ENCODE measurements around the gene LBHD2.
A peak's percentile ranks its signal among the peaks of the same experiment; 100 is the strongest.

Gene LBHD2

DNA sequence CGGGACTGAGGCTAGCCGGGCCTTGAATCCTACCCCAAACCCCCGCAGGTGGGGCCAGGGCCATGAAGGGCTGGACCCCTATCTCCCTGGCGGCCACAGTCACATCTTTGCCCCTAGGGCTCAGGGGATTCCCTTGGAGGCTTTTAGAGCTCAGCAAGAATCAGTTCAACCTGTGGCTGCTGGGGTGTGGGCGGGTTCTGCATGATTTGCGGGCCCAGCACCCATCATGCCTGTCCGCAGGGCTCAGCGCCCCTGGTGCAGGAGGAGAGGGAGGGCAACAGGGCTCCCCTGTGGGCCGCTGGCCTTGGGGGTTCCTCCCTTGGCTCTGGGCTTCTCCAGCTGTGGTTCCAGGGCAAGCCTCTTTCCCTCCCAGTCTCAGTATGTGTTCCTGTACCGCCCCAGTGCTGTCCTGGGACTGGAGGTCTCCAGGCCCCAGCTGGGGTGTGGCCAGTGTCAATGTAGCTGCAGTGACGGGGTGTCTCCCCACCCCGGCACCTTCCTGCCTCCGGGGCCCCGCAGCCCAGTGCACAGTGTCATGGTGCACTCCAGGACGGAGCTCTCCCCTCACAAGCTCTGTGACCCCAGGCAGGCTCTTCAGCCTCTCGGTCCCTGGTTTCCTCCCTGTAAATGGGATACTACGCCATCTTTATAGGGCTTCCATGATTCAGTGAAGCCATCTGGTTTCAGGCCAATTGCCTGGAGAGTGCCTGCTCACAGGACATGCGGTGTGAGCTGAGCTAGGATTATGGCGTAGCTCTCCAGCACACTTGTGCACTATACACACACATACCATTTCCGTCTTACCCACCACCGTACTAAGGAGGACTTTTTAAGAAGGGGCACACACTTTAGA, 9.9 kb upstream of the LBHD2 start:
- H3K4me3 ChIP-seq (IDR thresholded peaks at IDR 0.05; ENCODE audit: insufficient read depth, low read depth, low read length): no peak overlapping the region
- H3K4me2 ChIP-seq: no peak overlapping the region

DNA sequence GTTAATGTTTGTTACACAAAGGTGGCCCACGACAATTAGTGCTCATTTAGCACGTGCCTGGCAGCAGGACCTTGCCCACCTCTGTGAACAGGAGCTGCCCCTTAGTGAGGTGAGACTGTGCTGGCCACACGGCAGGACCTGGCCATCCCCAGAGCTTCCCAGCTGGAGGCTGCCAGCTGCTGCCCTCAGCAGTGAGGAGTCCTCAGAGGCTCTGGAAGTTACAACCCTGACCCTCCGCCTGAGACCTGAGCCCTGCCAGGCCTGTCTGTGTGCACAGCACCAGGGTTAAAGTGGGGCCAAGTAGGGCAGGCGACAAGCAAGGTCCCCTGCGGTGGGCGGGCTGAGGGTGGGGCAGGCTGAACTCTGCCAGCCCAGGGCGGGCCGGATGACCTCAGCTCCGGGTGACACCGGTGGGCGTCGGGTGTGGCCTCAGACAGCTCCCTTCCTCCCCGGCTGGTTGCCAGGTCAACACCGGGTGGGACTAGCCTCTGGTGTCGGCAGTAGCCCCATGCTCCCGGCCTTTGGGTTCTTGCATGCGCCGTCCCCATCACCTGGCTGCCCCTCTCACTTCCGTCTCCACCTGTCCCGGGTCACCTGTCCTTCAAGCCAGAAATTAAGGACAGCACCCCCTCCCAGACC, 9.2 kb upstream of the LBHD2 start:
- Histone ChIP-seq H3K27me3 (ENCODE audit: insufficient read depth, low read depth) (no peaks in the 10 kb centered on the region), H2AFZ (ENCODE audit: low read depth) (peak overlapping the region; percentile 67; the same call in 1 of the 2 replicates), H3K9ac (no peak overlapping the region)

More for the DNA sequence above, 9.9 kb upstream of the LBHD2 start:
- no peaks in the 10 kb centered on the region for H3K4me1 ChIP-seq (ENCODE audit: low read depth, poor library complexity, severe bottlenecking)
- no peaks in the 10 kb centered on the region for H3K27me3 ChIP-seq (ENCODE audit: insufficient read depth, low read depth)
- H4K20me1 ChIP-seq (ENCODE audit: insufficient read depth): no peaks in the 10 kb centered on the region
- no peak overlapping the region for H2AFZ ChIP-seq (ENCODE audit: low read depth)
- H3K36me3 ChIP-seq (ENCODE audit: insufficient read depth): no peaks in the 10 kb centered on the region
- TF ChIP-seq, protein P1, sequence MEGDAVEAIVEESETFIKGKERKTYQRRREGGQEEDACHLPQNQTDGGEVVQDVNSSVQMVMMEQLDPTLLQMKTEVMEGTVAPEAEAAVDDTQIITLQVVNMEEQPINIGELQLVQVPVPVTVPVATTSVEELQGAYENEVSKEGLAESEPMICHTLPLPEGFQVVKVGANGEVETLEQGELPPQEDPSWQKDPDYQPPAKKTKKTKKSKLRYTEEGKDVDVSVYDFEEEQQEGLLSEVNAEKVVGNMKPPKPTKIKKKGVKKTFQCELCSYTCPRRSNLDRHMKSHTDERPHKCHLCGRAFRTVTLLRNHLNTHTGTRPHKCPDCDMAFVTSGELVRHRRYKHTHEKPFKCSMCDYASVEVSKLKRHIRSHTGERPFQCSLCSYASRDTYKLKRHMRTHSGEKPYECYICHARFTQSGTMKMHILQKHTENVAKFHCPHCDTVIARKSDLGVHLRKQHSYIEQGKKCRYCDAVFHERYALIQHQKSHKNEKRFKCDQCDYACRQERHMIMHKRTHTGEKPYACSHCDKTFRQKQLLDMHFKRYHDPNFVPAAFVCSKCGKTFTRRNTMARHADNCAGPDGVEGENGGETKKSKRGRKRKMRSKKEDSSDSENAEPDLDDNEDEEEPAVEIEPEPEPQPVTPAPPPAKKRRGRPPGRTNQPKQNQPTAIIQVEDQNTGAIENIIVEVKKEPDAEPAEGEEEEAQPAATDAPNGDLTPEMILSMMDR (conservative IDR thresholded peaks at IDR 0.05; ENCODE audit: low read depth, low read length): no peak
- no peaks in the 10 kb centered on the region for H3K79me2 ChIP-seq (ENCODE audit: insufficient read depth, low read depth)
- no peak overlapping the region for H3K9ac ChIP-seq
- no peak overlapping the region for H3K27ac ChIP-seq

DNA sequence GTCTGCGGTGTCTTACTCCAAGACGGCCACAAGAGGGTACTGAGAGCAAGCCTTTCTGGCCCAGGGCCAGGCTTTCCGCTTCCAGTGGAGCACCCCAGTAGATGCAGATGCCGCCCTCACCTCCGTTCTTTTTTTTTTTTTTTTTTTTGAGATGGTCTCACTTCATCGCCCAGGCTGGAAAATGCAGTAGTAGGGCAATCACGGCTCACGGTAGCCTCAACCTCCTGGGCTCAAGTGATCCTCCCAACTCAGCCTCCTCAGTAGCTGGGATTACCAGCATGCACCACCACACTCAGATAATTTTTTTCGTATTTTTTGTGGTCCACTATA, 5.6 kb upstream of the LBHD2 start:
- Histone ChIP-seq H3K4me2 (no peak overlapping the region), H3K4me3 (IDR thresholded peaks at IDR 0.05; ENCODE audit: insufficient read depth, low read depth, low read length) (no peak overlapping the region), H3K27ac (no peak overlapping the region), H3K27me3 (ENCODE audit: insufficient read depth, low read depth) (no peaks in the 10 kb centered on the region), H3K9ac (no peak overlapping the region), H3K4me1 (ENCODE audit: low read depth, poor library complexity, severe bottlenecking) (no peaks in the 10 kb centered on the region), H2AFZ (ENCODE audit: low read depth) (no peak overlapping the region), H3K79me2 (ENCODE audit: insufficient read depth, low read depth) (no peaks in the 10 kb centered on the region), H4K20me1 (ENCODE audit: insufficient read depth) (no peaks in the 10 kb centered on the region), H3K36me3 (ENCODE audit: insufficient read depth) (no peaks in the 10 kb centered on the region)
- TF ChIP-seq, protein P1 (conservative IDR thresholded peaks at IDR 0.05; ENCODE audit: low read depth, low read length): peak; percentile 58

More for the DNA sequence above, 9.2 kb upstream of the LBHD2 start:
- H3K4me3 ChIP-seq (IDR thresholded peaks at IDR 0.05; ENCODE audit: insufficient read depth, low read depth, low read length): no peak overlapping the region
- H3K36me3 ChIP-seq (ENCODE audit: insufficient read depth): no peaks in the 10 kb centered on the region
- H3K27ac ChIP-seq: no peak overlapping the region
- TF ChIP-seq, protein P1 (conservative IDR thresholded peaks at IDR 0.05; ENCODE audit: low read depth, low read length): no peak
- H3K4me2 ChIP-seq: peak overlapping the region; percentile 45; the same call in 1 of the 2 replicates
- H4K20me1 ChIP-seq (ENCODE audit: insufficient read depth): no peaks in the 10 kb centered on the region
- no peaks in the 10 kb centered on the region for H3K79me2 ChIP-seq (ENCODE audit: insufficient read depth, low read depth)
- H3K4me1 ChIP-seq (ENCODE audit: low read depth, poor library complexity, severe bottlenecking): no peaks in the 10 kb centered on the region

DNA sequence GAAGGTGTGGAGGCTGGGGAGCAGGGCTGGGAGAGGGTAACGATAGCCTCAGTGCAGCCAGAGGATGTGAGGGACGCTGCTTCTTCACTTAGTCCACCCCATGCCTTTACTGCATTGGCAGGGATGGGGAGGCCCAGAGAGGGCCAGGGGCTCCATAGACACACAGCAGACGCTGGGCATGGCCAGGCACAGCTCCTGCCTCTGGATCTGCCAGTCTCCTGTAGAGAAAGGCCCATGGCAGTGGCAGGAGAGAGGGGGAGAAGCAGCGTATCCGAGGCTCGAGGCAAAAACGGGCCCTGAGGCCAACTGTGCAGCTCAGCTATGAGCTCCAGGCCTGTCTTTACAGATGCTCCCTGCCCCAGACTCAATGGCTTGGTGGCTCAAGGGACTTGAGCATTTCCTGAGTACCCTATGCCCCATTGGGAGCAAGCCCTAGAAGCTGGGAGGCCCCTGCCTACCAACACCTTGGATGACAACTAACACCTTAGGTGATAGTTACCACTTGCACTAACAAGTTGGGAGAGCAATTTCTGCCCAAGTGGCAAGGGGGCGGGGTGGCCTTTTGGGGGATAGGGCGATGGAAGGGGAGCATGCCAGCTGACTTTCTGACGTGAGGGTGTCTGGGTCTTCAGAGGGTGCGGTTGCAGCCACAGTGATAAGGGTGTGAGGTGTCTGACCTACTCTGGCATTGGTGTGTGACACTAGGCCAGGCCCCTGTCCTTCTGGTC, 5.0 kb upstream of the LBHD2 start:
- Histone ChIP-seq H3K79me2 (ENCODE audit: insufficient read depth, low read depth) (no peaks in the 10 kb centered on the region), H3K4me2 (no peak overlapping the region), H3K27ac (no peak overlapping the region), H3K9ac (no peak overlapping the region), H4K20me1 (ENCODE audit: insufficient read depth) (no peaks in the 10 kb centered on the region), H2AFZ (ENCODE audit: low read depth) (no peak overlapping the region), H3K4me3 (IDR thresholded peaks at IDR 0.05; ENCODE audit: insufficient read depth, low read depth, low read length) (no peak overlapping the region), H3K36me3 (ENCODE audit: insufficient read depth) (no peaks in the 10 kb centered on the region), H3K4me1 (ENCODE audit: low read depth, poor library complexity, severe bottlenecking) (no peaks in the 10 kb centered on the region), H3K27me3 (ENCODE audit: insufficient read depth, low read depth) (no peaks in the 10 kb centered on the region)
- TF ChIP-seq, protein P1 (conservative IDR thresholded peaks at IDR 0.05; ENCODE audit: low read depth, low read length): no peak

Data from KMS-11 (cell line).